Vagina (tissue), 2 donors: ENCODE measurements around the gene ELMO3. TPM values are rescaled to one million over a fixed set of nuclear protein-coding genes. Genes with fewer than 3 reads are reported as not detected.
A peak's percentile ranks its signal among the peaks of the same experiment; 100 is the strongest.

ENCODE experiments used
- DNase-seq, 2 donors: peaks; one replicate each; pipeline ENCODE4 v3.0.0-alpha.2; 2017; ENCODE audit errors: extremely low spot score in 2 of 2
- H3K27ac ChIP-seq: fragments of 200-600 bp; sonication (generic); one replicate; pipeline ENCODE4 v1.5.1; 2019
- H3K27me3 ChIP-seq: fragments of 200-600 bp; sonication (generic); one replicate; pipeline ENCODE4 v1.5.1; 2019
- H3K36me3 ChIP-seq, 2 donors: fragments of 200-600 bp; sonication (generic); one replicate each; pipeline ENCODE4 v1.5.1; 2017 to 2019
- H3K4me1 ChIP-seq: fragments of 200-600 bp; sonication (generic); one replicate; pipeline ENCODE4 v1.5.1; 2019
- H3K4me3 ChIP-seq, 2 donors: fragments of 200-600 bp; sonication (generic); 1 replicate in 1 of 2; 2 replicates in 1 of 2; pipeline ENCODE4 v1.5.1; 2016 to 2019
- H3K9me3 ChIP-seq: fragments of 200-600 bp; sonication (generic); one replicate; pipeline ENCODE4 v1.5.1; 2019
- CTCF ChIP-seq, 3 experiments: fragments of 450-650 bp in 2 of 3; fragments of 200-600 bp in 1 of 3; sonication (generic) in 1 of 3; IDR thresholded peaks; one replicate each; pipeline ENCODE4 v1.5.1; 2017 to 2019; ENCODE audit warnings: antibody characterized with exemption in 3 of 3, mild to moderate bottlenecking in 2 of 3, moderate library complexity in 2 of 3
- POLR2A ChIP-seq, 2 donors: fragments of 450-650 bp; IDR thresholded peaks; one replicate each; pipeline ENCODE4 v1.6.1; 2017; ENCODE audit warnings: antibody characterized with exemption in 2 of 2, mild to moderate bottlenecking in 2 of 2, moderate library complexity in 2 of 2
- POLR2AphosphoS5 ChIP-seq, 2 donors: sonication (generic); formaldehyde crosslinking; IDR thresholded peaks; one replicate each; pipeline ENCODE4 v1.9.0; 2017; ENCODE audit warnings: antibody characterized with exemption in 2 of 2, mild to moderate bottlenecking in 2 of 2, low read depth in 1 of 2; ENCODE audit not compliant: insufficient read depth in 1 of 2
- intact Hi-C: fragments of 100-400 bp; cut with DNase I; formaldehyde crosslinking; loops from one replicate; pipeline ENCODE4 v1.15.1; 2023
- total RNA-seq: library from RNA; depleted of rRNA; stranded (reverse); fragments of >200 nt; gene quantifications from one replicate; pipeline ENCODE4 v1.2.3, GENCODE V29; 2016

ELMO3 gene
- total RNA-seq, 1 donor from 2014 or later, result 21.6 TPM

GRCh38 chr16:67156143-67156844 is 42.6 kb upstream of the ELMO3 start:
- Histone ChIP-seq H3K36me3 (no peaks in the 10 kb centered on the region), H3K4me1 (peaks cover 44% of the 10 kb centered on the region), H3K27ac (no peak overlapping the region), H3K4me3 (no peak overlapping the region), H3K27me3 (no peaks in the 10 kb centered on the region), H3K9me3 (no peaks in the 10 kb centered on the region)
- intact Hi-C loops, result no loop called here
- TF ChIP-seq CTCF (IDR thresholded peaks at IDR 0.05) (no peak), POLR2AphosphoS5 (IDR thresholded peaks at IDR 0.05; ENCODE audit: insufficient read depth in 1 of 2, low read depth in 1 of 2) (no peak), POLR2A (IDR thresholded peaks at IDR 0.05) (no peak)
- DNase-seq, result no peak

- H3K4me1 ChIP-seq, result peaks cover 49% of the 10 kb centered on the region
Measured at GRCh38 chr16:67157106-67157748, 41.7 kb upstream of the ELMO3 start.

GRCh38 chr16:67157892-67158635 is 40.9 kb upstream of the ELMO3 start:
- TF ChIP-seq POLR2AphosphoS5 (IDR thresholded peaks at IDR 0.05; ENCODE audit: insufficient read depth in 1 of 2, low read depth in 1 of 2) (no peak), CTCF (IDR thresholded peaks at IDR 0.05) (no peak), POLR2A (IDR thresholded peaks at IDR 0.05) (no peak)
- H3K4me1 ChIP-seq, result peaks cover 57% of the 10 kb centered on the region
- no peaks in the 10 kb centered on the region for H3K9me3 ChIP-seq
- no peaks in the 10 kb centered on the region for H3K36me3 ChIP-seq
- H3K4me3 ChIP-seq, result no peak overlapping the region
- intact Hi-C loops, result no loop called here
- no peaks in the 10 kb centered on the region for H3K27me3 ChIP-seq
- no peak for DNase-seq
- H3K27ac ChIP-seq, result no peak overlapping the region

More at GRCh38 chr16:67157106-67157748, 41.7 kb upstream of the ELMO3 start:
- intact Hi-C loops, result no loop called here
- H3K4me3 ChIP-seq, result no peak overlapping the region
- H3K9me3 ChIP-seq, result no peaks in the 10 kb centered on the region
- no peak for TF ChIP-seq POLR2AphosphoS5 (IDR thresholded peaks at IDR 0.05; ENCODE audit: insufficient read depth in 1 of 2, low read depth in 1 of 2)
- no peak for TF ChIP-seq CTCF (IDR thresholded peaks at IDR 0.05)
- TF ChIP-seq POLR2A (IDR thresholded peaks at IDR 0.05), result no peak
- H3K27me3 ChIP-seq, result no peaks in the 10 kb centered on the region
- no peak for DNase-seq
- H3K27ac ChIP-seq, result no peak overlapping the region
- no peaks in the 10 kb centered on the region for H3K36me3 ChIP-seq

GRCh38 chr16:67158637-67159600 is 40.0 kb upstream of the ELMO3 start:
- intact Hi-C loops, result no loop called here
- no peak for TF ChIP-seq POLR2AphosphoS5 (IDR thresholded peaks at IDR 0.05; ENCODE audit: insufficient read depth in 1 of 2, low read depth in 1 of 2)
- TF ChIP-seq POLR2A (IDR thresholded peaks at IDR 0.05), result no peak
- no peak for TF ChIP-seq CTCF (IDR thresholded peaks at IDR 0.05)
- H3K4me1 ChIP-seq, result peaks cover 65% of the 10 kb centered on the region
- no peaks in the 10 kb centered on the region for H3K36me3 ChIP-seq
- H3K4me3 ChIP-seq, result peak overlapping the region; percentile 66 to 98
- no peaks in the 10 kb centered on the region for H3K27me3 ChIP-seq
- no peak for DNase-seq
- H3K27ac ChIP-seq, result peak overlapping the region; percentile 72
- no peaks in the 10 kb centered on the region for H3K9me3 ChIP-seq
